Measurements from ENCODE around the gene DAGLA.
"Not testable (repeated sequence)": the region's sequence is repeated elsewhere in the genome, so short reads cannot be mapped to it uniquely, and the experiment has no call there.

The DAGLA gene

DNA sequence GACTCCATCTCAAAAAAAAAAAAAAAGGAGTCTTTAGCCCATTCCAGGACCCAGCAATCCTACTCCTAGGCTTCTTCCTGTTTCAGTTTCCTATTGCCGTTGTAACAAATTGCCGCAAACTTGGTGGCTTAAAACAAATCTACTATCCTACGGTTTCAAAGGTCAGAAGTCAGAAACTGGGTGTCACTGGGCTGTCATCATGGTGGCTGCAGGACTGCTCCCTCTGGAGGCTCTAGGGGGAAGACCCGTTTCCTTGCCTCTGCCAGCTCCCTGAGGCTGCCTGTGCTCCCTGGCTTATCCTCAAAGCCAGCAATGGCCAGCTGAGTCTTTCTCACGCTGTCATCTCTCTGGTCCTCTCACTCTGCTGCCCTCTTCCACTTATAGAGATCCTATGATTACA lies 8.7 kb upstream of the DAGLA start:
- no peaks in the 10 kb centered on the region for H3K9me3 ChIP-seq (ENCODE audit: low read depth, low read length)
- TF ChIP-seq FOXP2 (optimal IDR thresholded peaks at IDR 0.05; ENCODE audit: control extremely low read depth, extremely low read length, insufficient read depth) (no peak), EZH2 (IDR thresholded peaks at IDR 0.05) (no peak), POLR2AphosphoS5 (IDR thresholded peaks at IDR 0.05; ENCODE audit: borderline replicate concordance, low read depth, low read length) (no peak)
- H3K9ac ChIP-seq (ENCODE audit: insufficient read length), result no peak overlapping the region
- H3K4me3 ChIP-seq, result no peak overlapping the region
- no peaks in the 10 kb centered on the region for H3K36me3 ChIP-seq (ENCODE audit: insufficient read depth, low read length)
- H3K27ac ChIP-seq, result no peak overlapping the region
- DNase-seq (ENCODE audit: low read depth, low spot score), result no peak

DNA sequence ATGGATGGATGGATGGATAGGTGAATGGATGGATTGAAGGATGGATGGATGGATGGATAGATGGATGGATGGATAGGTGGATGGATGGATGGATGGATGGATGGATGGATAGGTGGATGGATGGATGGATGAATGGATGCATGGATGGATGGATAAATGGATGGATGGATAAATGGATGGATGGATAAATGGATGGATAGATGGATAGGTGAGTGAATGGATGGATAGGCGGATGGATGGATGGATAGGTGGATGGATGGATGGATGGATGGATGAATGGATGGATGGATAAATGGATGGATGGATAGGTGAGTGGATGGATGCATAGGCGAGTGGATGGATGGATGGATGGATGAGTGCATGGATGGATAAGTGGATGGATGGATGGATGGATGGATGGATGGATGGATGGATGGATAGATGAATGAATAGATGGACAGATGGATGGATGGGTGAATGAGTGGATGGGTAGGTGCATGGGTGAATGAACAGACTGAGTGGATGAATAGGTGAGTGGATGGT lies 6.2 kb upstream of the DAGLA start:
- H3K4me3 ChIP-seq; DNase-seq (ENCODE audit: low read depth, low spot score); H3K36me3 ChIP-seq (ENCODE audit: insufficient read depth, low read length); H3K9ac ChIP-seq (ENCODE audit: insufficient read length); H3K27ac ChIP-seq; H3K9me3 ChIP-seq (ENCODE audit: low read depth, low read length): not testable (repeated sequence)

DNA sequence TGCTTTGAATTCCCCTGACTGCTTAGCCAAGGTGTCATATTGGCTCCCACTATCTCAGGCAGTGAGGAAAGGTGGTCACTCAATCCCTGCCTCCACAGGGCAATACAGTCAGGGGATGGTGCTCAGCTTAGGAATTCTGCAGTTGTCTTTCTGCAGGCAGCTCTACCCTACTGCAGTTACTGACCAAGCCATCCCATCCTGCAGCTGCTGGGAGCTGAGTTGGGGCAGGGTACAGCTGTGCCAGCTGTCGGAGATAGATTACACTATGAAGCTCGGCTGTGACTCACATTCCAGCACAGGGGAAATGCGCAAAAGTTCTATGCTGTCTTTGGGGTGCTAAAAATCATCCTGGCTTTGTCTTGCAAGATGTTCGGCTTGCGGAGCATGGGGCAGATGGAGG lies 4.4 kb upstream of the DAGLA start:
- Histone ChIP-seq H3K9ac (ENCODE audit: insufficient read length) (no peak overlapping the region), H3K4me3 (no peak overlapping the region), H3K27ac (no peak overlapping the region), H3K36me3 (ENCODE audit: insufficient read depth, low read length) (no peaks in the 10 kb centered on the region), H3K9me3 (ENCODE audit: low read depth, low read length) (no peaks in the 10 kb centered on the region)
- TF ChIP-seq POLR2AphosphoS5 (IDR thresholded peaks at IDR 0.05; ENCODE audit: borderline replicate concordance, low read depth, low read length), result no peak
- TF ChIP-seq FOXP2 (optimal IDR thresholded peaks at IDR 0.05; ENCODE audit: control extremely low read depth, extremely low read length, insufficient read depth), result no peak
- TF ChIP-seq EZH2 (IDR thresholded peaks at IDR 0.05), result no peak
- no peak for DNase-seq (ENCODE audit: low read depth, low spot score)

DNA sequence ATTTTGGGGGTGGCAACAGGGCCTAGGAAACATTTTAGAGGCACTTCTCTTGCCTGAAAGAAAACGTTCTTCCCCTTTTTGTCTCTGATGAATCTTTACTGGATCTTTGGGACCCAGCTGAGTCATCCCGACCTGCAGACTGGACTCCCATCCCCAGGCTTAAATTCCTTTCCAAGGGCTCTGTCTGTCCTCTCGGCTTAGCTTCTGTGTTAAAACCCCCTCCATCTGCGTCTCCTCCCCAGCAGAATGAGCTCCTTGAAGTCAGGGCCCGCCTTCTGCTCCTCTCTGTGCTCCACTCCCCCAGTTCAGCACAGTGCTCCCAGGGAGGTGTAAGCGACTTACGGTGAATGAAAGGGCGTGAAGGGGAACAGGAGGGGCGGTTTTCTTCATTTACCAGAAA lies 895 bp upstream of the DAGLA start:
- H3K27ac ChIP-seq, result no peak overlapping the region
- TF ChIP-seq FOXP2 (optimal IDR thresholded peaks at IDR 0.05; ENCODE audit: control extremely low read depth, extremely low read length, insufficient read depth) (no peak), EZH2 (IDR thresholded peaks at IDR 0.05) (no peak), POLR2AphosphoS5 (IDR thresholded peaks at IDR 0.05; ENCODE audit: borderline replicate concordance, low read depth, low read length) (no peak)
- H3K9ac ChIP-seq (ENCODE audit: insufficient read length), result no peak overlapping the region
- DNase-seq (ENCODE audit: low read depth, low spot score), result no peak
- no peak overlapping the region for H3K4me3 ChIP-seq
- no peaks in the 10 kb centered on the region for H3K36me3 ChIP-seq (ENCODE audit: insufficient read depth, low read length)
- H3K9me3 ChIP-seq (ENCODE audit: low read depth, low read length), result no peaks in the 10 kb centered on the region

DNA sequence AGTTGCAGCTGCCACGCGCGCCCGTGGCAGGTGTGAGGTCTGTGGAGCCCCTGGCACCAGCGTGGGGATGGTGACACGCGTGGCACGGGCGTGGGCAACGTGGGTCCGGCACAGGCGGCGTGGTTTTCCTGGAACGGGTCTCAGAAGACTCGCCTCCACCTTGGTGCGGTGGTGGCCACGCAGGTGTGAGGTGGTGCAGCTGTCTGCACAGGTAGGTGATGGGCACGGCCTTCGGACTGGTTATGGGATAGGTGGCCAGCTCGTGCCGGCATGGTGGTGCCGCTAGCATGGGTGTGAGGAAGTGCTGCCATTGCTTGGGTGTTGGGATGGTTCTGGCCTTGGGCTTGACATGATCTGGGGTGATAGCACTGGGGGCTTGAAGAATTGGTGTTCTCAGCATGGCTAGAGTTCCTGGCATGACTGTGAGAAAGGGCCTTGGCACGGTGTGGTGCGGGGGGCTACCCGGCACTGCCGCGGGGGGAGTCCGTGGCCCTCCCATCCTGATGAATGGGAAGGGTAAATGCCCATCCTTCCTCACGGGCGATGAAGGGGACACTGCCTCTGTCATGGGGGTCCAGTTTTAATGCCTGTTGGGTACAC lies 531 bp downstream of the DAGLA start:
- H3K4me3 ChIP-seq, result peak overlapping the region; percentile 75
- no peak for DNase-seq (ENCODE audit: low read depth, low spot score)

DNA sequence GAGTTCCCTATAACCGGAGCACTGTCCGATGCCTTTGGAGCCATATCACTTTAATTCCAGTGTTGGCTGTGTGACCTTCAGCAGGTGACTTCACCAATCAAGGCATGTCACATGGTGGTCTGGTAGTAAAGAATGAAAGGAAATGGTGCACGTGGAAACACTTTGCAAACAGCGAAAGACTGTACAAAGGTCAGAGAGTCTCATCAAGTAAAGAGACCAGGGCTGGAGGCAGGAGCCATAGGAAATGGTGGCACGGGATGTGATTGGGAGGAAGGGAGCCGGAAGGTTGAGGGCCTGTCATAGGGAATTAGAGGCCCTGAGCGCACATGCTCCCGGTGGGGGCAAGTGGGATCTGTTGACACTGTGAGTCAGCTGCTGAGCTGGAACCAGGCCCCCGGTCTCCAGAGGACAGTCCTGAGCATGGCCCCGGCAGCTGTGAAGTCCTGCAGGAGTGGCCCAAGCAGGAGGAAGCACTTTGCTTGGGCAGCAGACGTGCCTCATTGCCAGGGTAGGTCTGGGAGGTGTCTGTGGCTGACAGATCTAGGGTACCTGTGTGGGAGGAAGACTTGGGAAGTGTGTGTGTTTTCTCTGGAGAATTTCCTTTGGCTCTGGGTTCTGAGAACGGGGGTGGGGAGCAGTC lies 2.0 kb downstream of the DAGLA start:
- Histone ChIP-seq H3K9ac (ENCODE audit: insufficient read length) (no peak overlapping the region), H3K9me3 (ENCODE audit: low read depth, low read length) (no peaks in the 10 kb centered on the region), H3K27ac (no peak overlapping the region), H3K36me3 (ENCODE audit: insufficient read depth, low read length) (no peaks in the 10 kb centered on the region), H3K4me3 (no peak overlapping the region)
- TF ChIP-seq EZH2 (IDR thresholded peaks at IDR 0.05) (no peak), POLR2AphosphoS5 (IDR thresholded peaks at IDR 0.05; ENCODE audit: borderline replicate concordance, low read depth, low read length) (no peak), FOXP2 (optimal IDR thresholded peaks at IDR 0.05; ENCODE audit: control extremely low read depth, extremely low read length, insufficient read depth) (no peak)
- DNase-seq (ENCODE audit: low read depth, low spot score), result no peak

More for the DNA sequence above, 531 bp downstream of the DAGLA start:
- Histone ChIP-seq H3K9ac (ENCODE audit: insufficient read length) (no peak overlapping the region), H3K36me3 (ENCODE audit: insufficient read depth, low read length) (no peaks in the 10 kb centered on the region), H3K9me3 (ENCODE audit: low read depth, low read length) (no peaks in the 10 kb centered on the region), H3K27ac (no peak overlapping the region)
- TF ChIP-seq FOXP2 (optimal IDR thresholded peaks at IDR 0.05; ENCODE audit: control extremely low read depth, extremely low read length, insufficient read depth) (no peak), POLR2AphosphoS5 (IDR thresholded peaks at IDR 0.05; ENCODE audit: borderline replicate concordance, low read depth, low read length) (no peak)

DNA sequence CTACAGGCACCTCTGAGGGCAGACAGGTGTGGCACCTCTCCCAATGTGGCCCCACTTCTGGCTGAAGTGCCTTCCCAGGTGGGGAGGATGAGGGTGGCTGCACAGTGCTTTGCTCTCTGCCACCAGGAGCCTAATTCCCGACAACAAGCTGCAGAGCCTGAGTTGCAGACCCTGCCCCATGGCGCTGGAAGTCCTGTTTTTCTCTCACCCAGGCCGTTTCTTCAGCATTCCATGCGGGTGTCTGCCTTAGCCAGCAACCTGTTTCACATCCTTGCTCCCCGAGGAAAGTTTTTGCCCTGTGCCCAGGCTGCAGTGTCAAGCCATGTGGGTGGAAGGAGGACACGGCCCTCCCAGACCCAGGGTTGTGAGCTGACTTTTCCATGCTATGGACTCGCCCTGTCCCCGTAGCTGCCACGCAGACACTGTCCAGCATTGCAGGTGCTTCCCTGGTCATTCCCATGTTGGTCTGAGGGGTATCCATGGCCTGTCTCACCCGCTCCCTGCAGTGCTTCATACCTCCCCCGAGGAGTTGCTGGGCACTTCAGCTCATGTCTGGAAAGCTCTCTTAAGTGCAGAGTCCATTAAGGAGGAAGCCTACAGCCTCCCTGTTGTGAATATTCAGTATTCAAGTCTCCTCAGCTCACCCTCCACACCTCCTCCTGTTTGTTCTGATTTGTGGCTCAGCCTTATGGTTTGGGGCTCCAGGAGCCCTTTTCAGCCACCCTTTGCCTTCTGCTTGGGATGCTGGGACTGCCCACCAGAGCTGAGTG lies 2.9 kb downstream of the DAGLA start:
- no peak for DNase-seq (ENCODE audit: low read depth, low spot score)
- no peaks in the 10 kb centered on the region for H3K36me3 ChIP-seq (ENCODE audit: insufficient read depth, low read length)
- no peak overlapping the region for H3K9ac ChIP-seq (ENCODE audit: insufficient read length)
- TF ChIP-seq POLR2AphosphoS5 (IDR thresholded peaks at IDR 0.05; ENCODE audit: borderline replicate concordance, low read depth, low read length) (no peak), EZH2 (IDR thresholded peaks at IDR 0.05) (no peak), FOXP2 (optimal IDR thresholded peaks at IDR 0.05; ENCODE audit: control extremely low read depth, extremely low read length, insufficient read depth) (no peak)
- no peak overlapping the region for H3K27ac ChIP-seq
- H3K9me3 ChIP-seq (ENCODE audit: low read depth, low read length), result no peaks in the 10 kb centered on the region
- no peak overlapping the region for H3K4me3 ChIP-seq

DNA sequence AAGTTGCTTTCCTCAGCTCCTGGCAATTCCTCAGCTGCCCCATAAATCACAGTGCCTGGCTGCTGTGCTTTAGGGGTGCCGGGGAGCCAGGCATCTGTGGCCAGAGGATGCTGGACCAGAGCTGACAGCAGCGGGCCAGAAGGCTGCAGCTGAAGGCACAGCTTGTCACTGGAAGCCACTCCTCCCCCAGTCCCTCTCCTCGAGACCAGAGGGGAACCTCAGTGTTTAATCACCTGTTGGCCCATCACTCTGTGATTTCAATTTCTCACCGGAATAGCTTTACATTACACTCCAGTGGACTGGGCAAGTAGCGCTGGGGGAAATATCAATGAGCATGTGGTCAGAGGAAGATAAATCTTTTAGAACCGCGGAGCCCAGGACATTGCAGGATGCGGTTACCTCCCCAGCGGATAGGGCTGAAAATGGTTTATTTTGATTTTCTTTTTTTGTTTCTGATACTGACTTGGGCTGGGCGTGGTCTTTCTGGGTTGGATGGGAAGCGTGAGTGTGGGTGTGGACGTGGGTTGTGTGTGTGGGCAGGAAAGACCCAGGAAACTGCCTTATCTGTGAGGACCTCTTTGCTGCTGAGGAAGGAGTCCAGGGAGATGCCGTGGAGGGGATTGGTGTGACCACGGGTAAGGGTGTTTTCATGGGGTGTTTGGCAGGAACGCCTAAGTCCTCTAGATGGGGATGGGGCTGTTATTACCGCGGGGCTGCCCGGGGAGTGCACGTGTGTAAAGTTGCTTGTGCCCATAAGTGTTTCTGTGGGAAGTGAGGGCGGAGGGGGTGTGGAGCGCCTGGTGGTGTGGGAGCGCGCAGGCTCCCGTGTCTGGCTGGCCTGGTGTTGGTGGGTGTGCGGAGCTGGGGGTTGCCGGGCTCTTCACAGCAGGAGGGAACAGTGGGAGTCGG lies 4.0 kb downstream of the DAGLA start:
- Histone ChIP-seq H3K27ac (no peak overlapping the region), H3K4me3 (peak overlapping the region; percentile 49), H3K36me3 (ENCODE audit: insufficient read depth, low read length) (no peaks in the 10 kb centered on the region), H3K9ac (ENCODE audit: insufficient read length) (no peak overlapping the region), H3K9me3 (ENCODE audit: low read depth, low read length) (no peaks in the 10 kb centered on the region)
- no peak for TF ChIP-seq EZH2 (IDR thresholded peaks at IDR 0.05)
- TF ChIP-seq POLR2AphosphoS5 (IDR thresholded peaks at IDR 0.05; ENCODE audit: borderline replicate concordance, low read depth, low read length), result no peak
- TF ChIP-seq FOXP2 (optimal IDR thresholded peaks at IDR 0.05; ENCODE audit: control extremely low read depth, extremely low read length, insufficient read depth), result no peak
- no peak for DNase-seq (ENCODE audit: low read depth, low spot score)

All from SK-N-MC (cell line).